Body of pancreas (tissue), 4 donors: ENCODE results near the gene CTRB2.

Experiments
- POLR2A ChIP-seq, 3 donors: fragments of 450-650 bp; IDR thresholded peaks; one replicate each; pipeline ENCODE4 v1.6.1; 2016; ENCODE audit warnings: antibody characterized with exemption in 3 of 3, mild to moderate bottlenecking in 2 of 3
- TF ChIP-seq, protein P1 (sequence below), 7 experiments: fragments of 450-650 bp in 4 of 7; fragments of 200-600 bp in 3 of 7; sonication (generic) in 3 of 7; IDR thresholded peaks; one replicate each; pipeline ENCODE4 v1.5.1; 2016 to 2019; ENCODE audit warnings: antibody characterized with exemption in 7 of 7

GRCh38 chr16:75216576-75216975 lies 9.6 kb upstream of the CTRB2 start:
- TF ChIP-seq, protein P1, sequence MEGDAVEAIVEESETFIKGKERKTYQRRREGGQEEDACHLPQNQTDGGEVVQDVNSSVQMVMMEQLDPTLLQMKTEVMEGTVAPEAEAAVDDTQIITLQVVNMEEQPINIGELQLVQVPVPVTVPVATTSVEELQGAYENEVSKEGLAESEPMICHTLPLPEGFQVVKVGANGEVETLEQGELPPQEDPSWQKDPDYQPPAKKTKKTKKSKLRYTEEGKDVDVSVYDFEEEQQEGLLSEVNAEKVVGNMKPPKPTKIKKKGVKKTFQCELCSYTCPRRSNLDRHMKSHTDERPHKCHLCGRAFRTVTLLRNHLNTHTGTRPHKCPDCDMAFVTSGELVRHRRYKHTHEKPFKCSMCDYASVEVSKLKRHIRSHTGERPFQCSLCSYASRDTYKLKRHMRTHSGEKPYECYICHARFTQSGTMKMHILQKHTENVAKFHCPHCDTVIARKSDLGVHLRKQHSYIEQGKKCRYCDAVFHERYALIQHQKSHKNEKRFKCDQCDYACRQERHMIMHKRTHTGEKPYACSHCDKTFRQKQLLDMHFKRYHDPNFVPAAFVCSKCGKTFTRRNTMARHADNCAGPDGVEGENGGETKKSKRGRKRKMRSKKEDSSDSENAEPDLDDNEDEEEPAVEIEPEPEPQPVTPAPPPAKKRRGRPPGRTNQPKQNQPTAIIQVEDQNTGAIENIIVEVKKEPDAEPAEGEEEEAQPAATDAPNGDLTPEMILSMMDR (IDR thresholded peaks at IDR 0.05), result no peak
- no peak for TF ChIP-seq POLR2A (IDR thresholded peaks at IDR 0.05)
